Smooth muscle cell (in vitro differentiated cells): ENCODE results near the gene EXOC6. TPM values are rescaled to one million over a fixed set of nuclear protein-coding genes. Genes with fewer than 3 reads are reported as not detected.

ENCODE experiments used
- DNase-seq: peaks from one replicate; lab custom pipeline; 2025; ENCODE audit not compliant: unreplicated experiment; lab: John Stamatoyannopoulos, UW
- H2AFZ ChIP-seq: fragments of 200-600 bp; sonication (generic); 2 replicates; pipeline ENCODE4 v1.6.0; 2016; ENCODE audit warnings: antibody characterized with exemption, low read depth, mild to moderate bottlenecking
- H3F3A ChIP-seq: fragments of 200-600 bp; sonication (generic); 2 replicates; pipeline ENCODE4 v1.6.0; 2017; ENCODE audit warnings: antibody characterized with exemption, low read depth
- H3K27ac ChIP-seq: fragments of 200-600 bp; sonication (generic); 2 replicates; pipeline ENCODE4 v1.5.1; 2016; ENCODE audit warnings: low read depth, mild to moderate bottlenecking
- H3K27me3 ChIP-seq: fragments of 200-600 bp; sonication (generic); 2 replicates; pipeline ENCODE4 v1.6.1; 2016; ENCODE audit warnings: low read depth, mild to moderate bottlenecking
- H3K36me3 ChIP-seq: fragments of 200-600 bp; sonication (generic); 2 replicates; pipeline ENCODE4 v1.5.1; 2016; ENCODE audit warnings: low read depth
- H3K4me1 ChIP-seq: fragments of 200-600 bp; sonication (generic); 2 replicates; pipeline ENCODE4 v1.5.1; 2016; ENCODE audit warnings: low read depth
- H3K4me2 ChIP-seq: fragments of 200-600 bp; sonication (generic); 2 replicates; pipeline ENCODE4 v1.6.0; 2016; ENCODE audit warnings: mild to moderate bottlenecking
- H3K4me3 ChIP-seq: fragments of 200-600 bp; sonication (generic); 2 replicates; pipeline ENCODE4 v1.5.1; 2016; ENCODE audit warnings: mild to moderate bottlenecking
- H3K79me2 ChIP-seq: fragments of 200-600 bp; sonication (generic); 2 replicates; pipeline ENCODE4 v1.6.0; 2016; ENCODE audit warnings: low read depth, mild to moderate bottlenecking
- H3K9ac ChIP-seq: fragments of 200-600 bp; sonication (generic); 2 replicates; pipeline ENCODE4 v1.6.0; 2016; ENCODE audit warnings: low read depth
- H3K9me3 ChIP-seq: fragments of 200-600 bp; sonication (generic); replicated peaks from 2 replicates; pipeline ENCODE4 v1.5.1; 2016; ENCODE audit warnings: low read depth
- H4K20me1 ChIP-seq: fragments of 200-600 bp; sonication (generic); 2 replicates; pipeline ENCODE4 v1.6.0; 2016; ENCODE audit warnings: low read depth
- CTCF ChIP-seq: fragments of 200-600 bp; sonication (generic); IDR thresholded peaks from 2 replicates; pipeline ENCODE4 v1.5.1; 2017; ENCODE audit warnings: borderline replicate concordance, mild to moderate bottlenecking, antibody characterized with exemption; ENCODE audit not compliant: insufficient read depth, poor library complexity, severe bottlenecking
- WGBS: methylation state at CpG from one replicate; pipeline ENCODE4 v1.1.7; 2016; ENCODE audit warnings: low lambda C conversion rate; 5-methylcytosine and 5-hydroxymethylcytosine counted together
- polyA plus RNA-seq: library from polyadenylated mRNA; unstranded; fragments of >200 nt; fragmentation: Nextera tagmentation; extraction: Ambion mirVana; gene quantifications from 2 replicates; pipeline ENCODE4 v1.2.1, GENCODE V29; 2016
- total RNA-seq: library from RNA; depleted of rRNA; stranded (reverse); fragments of >200 nt; gene quantifications from 2 replicates; pipeline ENCODE4 v1.2.3, GENCODE V29; 2014

The EXOC6 gene
- total and polyA plus RNA-seq, 2 experiments from 2014 or later, result 1.7 to 5.2 TPM

- H3K9me3 ChIP-seq, result no peaks in the 10 kb centered on the region
- H3K79me2 ChIP-seq, result no peaks in the 10 kb centered on the region
- no peak overlapping the region for H2AFZ ChIP-seq
- no peaks in the 10 kb centered on the region for H3F3A ChIP-seq
- no peak overlapping the region for H3K4me3 ChIP-seq
- peak; percentile 16 for TF ChIP-seq CTCF
- no peaks in the 10 kb centered on the region for H3K36me3 ChIP-seq
- WGBS, result 15% methylated on average over 3 of the region's 3 CpGs
- no peak for DNase-seq
- H4K20me1 ChIP-seq, result no peaks in the 10 kb centered on the region
- no peaks in the 10 kb centered on the region for H3K27me3 ChIP-seq
- no peak overlapping the region for H3K9ac ChIP-seq
- H3K4me2 ChIP-seq, result no peak overlapping the region
- H3K27ac ChIP-seq, result no peak overlapping the region
- no peaks in the 10 kb centered on the region for H3K4me1 ChIP-seq
Measured at GRCh38 chr10:93039721-93040120, 191.4 kb downstream of the EXOC6 start.

- Histone ChIP-seq H3K27me3 (peaks cover 58% of the 10 kb centered on the region), H3K9me3 (no peaks in the 10 kb centered on the region), H3K4me1 (peaks cover 22% of the 10 kb centered on the region), H3K4me2 (no peak overlapping the region), H3F3A (no peaks in the 10 kb centered on the region), H3K36me3 (no peaks in the 10 kb centered on the region), H3K27ac (no peak overlapping the region), H2AFZ (no peak overlapping the region), H4K20me1 (no peaks in the 10 kb centered on the region), H3K9ac (no peak overlapping the region), H3K79me2 (no peaks in the 10 kb centered on the region), H3K4me3 (no peak overlapping the region)
- DNase-seq, result no peak
- TF ChIP-seq CTCF, result no peak
- 88% methylated on average over 3 of the region's 3 CpGs for WGBS
Measured at GRCh38 chr10:93054486-93054885, 206.2 kb downstream of the EXOC6 start.

GRCh38 chr10:93058139-93058538 is 209.8 kb downstream of the EXOC6 start:
- no peak for DNase-seq
- Histone ChIP-seq H3F3A (no peaks in the 10 kb centered on the region), H3K79me2 (no peaks in the 10 kb centered on the region), H3K36me3 (no peaks in the 10 kb centered on the region), H3K27ac (no peak overlapping the region), H3K4me1 (peaks cover 15% of the 10 kb centered on the region), H3K4me2 (no peak overlapping the region), H3K4me3 (no peak overlapping the region), H3K27me3 (peaks cover 74% of the 10 kb centered on the region), H4K20me1 (no peaks in the 10 kb centered on the region), H3K9me3 (no peaks in the 10 kb centered on the region), H2AFZ (no peak overlapping the region), H3K9ac (no peak overlapping the region)
- 91% methylated on average over 3 of the region's 3 CpGs for WGBS
- TF ChIP-seq CTCF, result no peak
